Right ventricle myocardium superior (tissue), 1 donor: ENCODE measurements around the gene NMT2. TPM values are rescaled to one million over a fixed set of nuclear protein-coding genes. Genes with fewer than 3 reads are reported as not detected.
"Not testable (repeated sequence)": the region's sequence is repeated elsewhere in the genome, so short reads cannot be mapped to it uniquely, and the experiment has no call there.

Experiments used
- ATAC-seq: fragments of 200-7000 bp; cut with Tn5 transposase; one replicate; pipeline ENCODE4 v1.9.1; 2020; ENCODE audit warnings: mild to moderate bottlenecking; ENCODE audit not compliant: poor library complexity
- DNase-seq: peaks from one replicate; pipeline ENCODE4 v3.0.0-alpha.2; 2020
- intact Hi-C: fragments of 100-400 bp; cut with DNase I; formaldehyde crosslinking; loops from one replicate; pipeline ENCODE4 v1.11.2; 2022
- long read RNA-seq: library from polyadenylated mRNA; unstranded; transcript quantifications from one replicate; pipeline ENCODE4 v2.0.0, GENCODE V29; 2021
- total RNA-seq: library from RNA; stranded (reverse); fragmentation: NEBNext Ultra II Directional; extraction: Animal tissue kit (Norgen Biotek cat#: 25700); gene quantifications from one replicate; pipeline ENCODE4 v1.2.1, GENCODE V29; 2021
- donor health status: DM: no; HTN: yes; CAD: no; lungs with severe emphysema.

NMT2 gene
- total RNA-seq = 14.6 TPM
- long read RNA-seq, transcript NMT2-202 (12 exons, 2,907 nt) = major isoform, 12 of 23 reads
- long read RNA-seq, partial matches to known transcripts = 1 of 23 reads
- long read RNA-seq, other reads (novel, unspliced or antisense) = 7 of 23 reads

DNA sequence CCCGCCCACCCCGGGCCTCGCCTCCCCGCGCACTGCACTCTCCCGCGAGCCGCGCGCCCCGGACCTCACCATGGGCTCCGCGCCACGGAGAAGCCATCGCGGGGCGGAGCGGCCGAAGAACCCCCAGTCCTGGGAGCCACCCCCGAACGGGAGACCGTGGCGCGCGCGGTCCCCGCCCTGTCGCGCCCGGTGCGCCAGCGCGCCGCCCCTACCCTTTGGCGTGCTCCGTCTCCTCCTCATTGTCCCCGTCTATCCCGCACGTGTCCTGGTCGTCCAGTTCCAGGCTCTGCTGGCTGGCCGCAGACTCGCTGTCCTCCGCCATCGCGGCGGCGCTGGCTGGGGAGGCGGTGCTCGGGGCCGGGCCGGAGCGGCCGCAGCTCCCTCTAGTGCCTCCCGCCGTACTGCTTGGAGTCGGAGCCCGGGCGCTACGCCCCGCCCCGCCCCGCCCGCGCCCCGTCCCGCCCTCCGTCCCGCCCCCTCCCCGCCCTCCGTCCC lies at the start of gene NMT2:
TSS of gene NMT2 (minus strand) at position 403 of the 495 bp plus-strand sequence. CDS start at position 322, 81 bp downstream.
- DNase-seq (peak; percentile 92), ATAC-seq (peak; percentile 90)
- intact Hi-C loops = no loop called here

DNA sequence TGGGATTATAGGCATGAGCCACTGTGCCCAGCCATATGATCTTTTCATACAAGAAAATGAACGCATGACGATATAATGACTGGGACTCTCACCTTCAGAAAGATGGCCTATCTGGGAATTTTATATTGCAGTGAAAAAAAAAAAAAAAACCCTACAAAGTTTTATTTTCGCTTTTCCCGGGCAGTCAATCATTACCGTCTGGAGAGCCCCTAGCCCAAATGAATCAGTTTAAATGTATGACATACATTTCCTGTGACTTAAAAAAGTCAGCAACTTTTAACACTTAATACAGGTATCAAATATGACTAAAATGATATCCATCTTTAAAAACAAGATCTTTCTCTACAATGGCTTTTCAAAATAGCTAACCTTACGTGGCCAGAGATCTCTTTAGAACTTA lies 48.2 kb upstream of the NMT2 start:
- no peak for DNase-seq
- intact Hi-C loops = no loop called here
- ATAC-seq = no peak

DNA sequence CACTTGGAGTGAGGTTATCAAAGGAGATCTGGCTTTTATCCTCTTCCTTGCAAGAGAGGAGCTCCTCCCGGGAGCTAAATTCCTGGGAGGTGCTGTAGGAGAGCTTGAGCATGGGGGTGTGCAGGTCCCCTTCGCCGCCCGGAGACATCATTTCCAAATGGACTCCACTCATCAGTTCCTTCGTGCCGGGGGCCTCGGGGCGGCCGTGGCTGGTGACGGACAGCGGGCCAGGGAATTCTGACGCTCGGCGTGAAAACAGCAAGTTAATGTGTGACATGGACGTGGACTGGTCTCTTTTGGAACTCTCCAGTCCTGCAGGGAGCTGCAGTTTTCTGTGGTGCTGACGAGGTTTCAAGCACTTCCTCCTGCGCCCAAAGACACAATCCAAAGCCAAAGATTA lies 45.7 kb upstream of the NMT2 start:
- no peak for DNase-seq
- no peak for ATAC-seq
- intact Hi-C loops = loop anchor here (5.0 kb wide), 1 partner anchor 158 kb away; the partner anchor contains the start of gene FAM171A1

DNA sequence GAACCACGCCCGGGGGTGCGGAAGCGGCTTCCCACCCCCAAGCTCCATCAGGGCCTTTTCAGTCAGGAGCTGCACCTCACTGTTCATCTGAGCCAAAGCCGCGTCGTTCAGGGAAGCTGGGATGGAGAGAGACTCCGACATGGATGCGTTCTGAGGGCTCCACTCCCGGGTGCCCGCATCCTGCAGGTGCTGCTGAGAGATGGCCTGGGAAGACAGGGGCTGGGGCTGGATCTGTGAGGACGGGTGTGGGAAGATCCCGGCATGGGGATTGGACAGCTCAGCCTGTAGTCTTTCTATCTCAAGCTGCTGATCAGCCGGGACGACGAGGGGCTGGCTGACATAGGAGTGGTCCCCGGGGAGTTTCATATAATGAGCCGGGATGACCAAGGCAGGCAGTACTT lies 45.0 kb upstream of the NMT2 start:
- DNase-seq = no peak
- intact Hi-C loops = loop anchor here (5.0 kb wide), 1 partner anchor 159 kb away; the partner anchor contains the start of gene FAM171A1
- no peak for ATAC-seq

DNA sequence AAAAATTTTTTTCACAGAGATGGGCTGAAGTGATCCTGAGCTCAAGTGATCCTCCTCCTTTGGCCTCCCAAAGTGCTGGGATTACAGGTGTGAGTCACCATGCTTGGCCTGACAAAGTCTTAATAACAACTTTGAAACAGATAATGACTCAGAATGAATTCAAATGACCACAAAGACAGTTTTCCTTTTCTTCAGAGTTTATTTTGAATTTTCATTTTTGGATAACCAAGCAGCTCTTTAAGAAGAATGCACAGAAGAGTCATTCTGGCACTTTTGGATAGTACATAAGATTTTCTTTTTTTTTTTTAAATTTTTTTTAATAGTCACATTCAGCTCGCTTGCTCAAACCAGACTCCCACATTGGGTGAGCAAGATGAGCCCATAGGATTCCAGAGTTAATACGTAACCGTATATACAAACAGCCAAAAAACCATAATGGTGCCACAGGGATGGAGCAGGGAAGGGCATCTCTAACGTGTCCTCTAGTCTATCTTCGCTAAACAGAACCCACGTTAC lies 43.0 kb upstream of the NMT2 start:
- no peak for DNase-seq
- intact Hi-C loops = loop anchor here (5.0 kb wide), 1 partner anchor 161 kb away; the partner anchor contains the start of gene FAM171A1
- ATAC-seq = no peak

DNA sequence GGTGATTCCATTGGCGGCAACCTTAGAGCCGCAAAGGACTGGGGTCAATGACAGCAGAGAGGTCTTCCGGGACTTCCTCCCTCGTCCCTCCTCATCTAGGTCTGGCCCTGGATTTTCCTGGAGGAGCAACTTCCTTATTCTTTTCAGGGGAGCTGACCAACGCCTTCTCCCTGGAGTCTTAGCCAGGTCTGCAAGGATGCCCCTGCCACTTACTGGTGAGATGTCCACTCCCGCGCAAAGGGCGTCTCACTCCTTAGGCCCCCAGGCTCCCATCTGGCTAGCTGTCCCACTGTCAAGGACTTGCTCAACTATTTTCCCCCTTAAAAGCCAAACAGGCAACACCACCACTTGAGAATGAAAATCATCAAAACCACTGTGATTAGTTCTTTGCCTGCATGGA lies 42.0 kb upstream of the NMT2 start:
- intact Hi-C loops = loop anchor here (5.0 kb wide), 1 partner anchor 162 kb away; the partner anchor contains the start of gene FAM171A1
- ATAC-seq (no peak), DNase-seq (no peak)

DNA sequence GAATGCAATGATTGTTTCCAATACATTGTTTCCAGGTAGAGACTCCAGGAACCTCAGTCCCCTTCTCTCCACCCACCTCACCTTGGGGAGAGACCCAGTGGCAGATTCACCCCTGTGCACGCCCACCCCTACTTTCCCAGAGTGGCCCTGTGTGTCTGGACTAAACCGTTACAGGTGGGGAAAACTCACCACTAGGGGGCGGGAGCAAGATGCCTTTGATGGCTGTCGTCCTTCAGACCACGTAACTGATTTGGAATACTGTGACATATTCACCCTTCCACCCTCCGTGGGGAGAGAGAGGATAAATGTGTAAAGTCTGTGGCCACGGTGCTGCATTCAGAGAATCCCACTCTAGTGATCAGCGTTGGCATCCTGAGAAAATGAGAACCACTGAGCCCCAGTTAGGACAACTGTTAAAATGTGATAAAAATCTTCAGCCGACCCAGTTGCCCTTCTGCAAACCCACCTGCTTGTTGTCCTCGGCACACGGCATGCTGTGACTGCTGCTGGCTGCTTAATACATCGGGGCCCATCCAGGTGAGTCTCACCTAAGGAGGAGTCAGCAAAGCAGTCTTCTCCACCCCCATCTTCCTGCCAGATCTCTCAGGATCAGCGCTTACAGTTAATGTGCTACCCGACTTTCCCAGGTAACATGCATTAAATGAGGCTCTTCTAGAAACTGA lies 41.5 kb upstream of the NMT2 start:
- DNase-seq = peak; percentile 79
- intact Hi-C loops = loop anchor here (5.0 kb wide), 1 partner anchor 162 kb away; the partner anchor contains the start of gene FAM171A1
- peak; percentile 95 for ATAC-seq

DNA sequence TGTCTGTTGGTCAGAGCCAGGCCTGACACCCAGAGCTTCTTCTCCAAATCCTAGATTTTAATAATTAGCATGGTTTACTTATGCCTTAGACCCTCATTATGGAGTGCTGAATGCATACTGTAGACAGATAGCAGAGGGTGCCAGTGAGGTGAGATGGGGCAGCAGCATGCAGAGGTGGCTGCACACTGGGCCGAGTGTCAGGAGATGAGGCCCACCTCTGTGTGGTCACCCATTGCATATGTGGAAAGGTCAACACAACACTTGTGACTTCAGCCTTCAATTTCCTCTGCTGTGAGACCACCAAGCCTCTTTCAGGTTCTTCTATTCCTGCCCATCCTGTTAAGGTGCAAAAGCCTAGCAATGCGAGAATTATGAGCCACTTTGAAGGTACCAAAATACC lies 39.7 kb upstream of the NMT2 start:
- intact Hi-C loops = no loop called here
- no peak for ATAC-seq
- no peak for DNase-seq

DNA sequence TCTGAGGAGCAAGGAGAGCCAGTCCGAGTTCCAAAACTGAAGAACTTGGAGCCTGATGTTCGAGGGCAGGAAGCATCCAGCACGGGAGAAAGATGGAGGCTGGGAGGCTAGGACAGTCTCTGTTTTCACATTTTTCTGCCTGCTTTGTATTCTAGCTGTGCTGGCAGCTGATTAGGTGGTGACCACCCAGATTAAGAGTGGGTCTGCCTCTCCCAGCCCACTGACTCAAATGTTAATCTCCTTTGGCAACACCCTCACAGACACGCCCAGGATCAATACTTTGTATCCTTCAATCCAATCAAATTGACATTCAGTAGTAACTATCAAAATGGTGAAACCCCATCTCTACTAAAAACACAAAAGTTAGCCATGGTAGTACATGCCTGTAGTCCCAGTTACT lies 38.9 kb upstream of the NMT2 start:
- ATAC-seq, DNase-seq, intact Hi-C loops: not testable (repeated sequence)

DNA sequence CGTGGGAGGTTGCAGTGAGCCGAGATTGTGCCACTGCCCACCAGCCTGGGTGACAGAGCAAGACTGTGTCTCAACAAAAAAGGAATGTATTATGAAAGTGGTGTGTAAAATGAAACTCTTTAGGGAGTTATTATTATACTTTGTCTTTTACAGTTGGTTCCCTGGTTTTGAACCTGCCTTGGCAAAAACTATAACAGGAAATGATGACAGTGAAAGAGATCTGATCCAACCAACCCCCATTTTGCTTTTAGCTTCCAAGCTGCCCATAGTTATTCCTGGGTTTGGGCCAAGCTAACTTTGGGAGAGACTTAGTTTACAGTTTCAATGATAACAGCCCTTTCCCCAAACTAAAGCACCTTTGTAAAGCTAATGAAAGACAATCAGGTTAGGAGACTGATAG lies 34.1 kb upstream of the NMT2 start:
- intact Hi-C loops = no loop called here
- DNase-seq (no peak), ATAC-seq (no peak)

DNA sequence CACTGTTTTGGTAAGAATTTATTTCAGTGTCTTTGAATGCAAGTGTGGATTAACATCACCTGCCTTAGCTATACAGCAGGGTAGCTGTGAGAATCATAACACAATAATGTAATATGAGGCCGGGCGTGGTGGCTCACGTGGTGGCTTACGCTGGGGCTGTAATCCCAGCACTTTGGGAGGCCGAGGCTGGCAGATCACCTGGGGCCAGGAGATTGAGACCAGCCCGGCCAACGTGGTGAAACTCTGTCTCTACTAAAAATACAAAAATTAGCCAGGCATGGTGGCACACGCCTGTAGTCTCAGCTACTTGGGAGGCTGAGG lies 33.8 kb upstream of the NMT2 start:
- intact Hi-C loops, ATAC-seq, DNase-seq: not testable (repeated sequence)

DNA sequence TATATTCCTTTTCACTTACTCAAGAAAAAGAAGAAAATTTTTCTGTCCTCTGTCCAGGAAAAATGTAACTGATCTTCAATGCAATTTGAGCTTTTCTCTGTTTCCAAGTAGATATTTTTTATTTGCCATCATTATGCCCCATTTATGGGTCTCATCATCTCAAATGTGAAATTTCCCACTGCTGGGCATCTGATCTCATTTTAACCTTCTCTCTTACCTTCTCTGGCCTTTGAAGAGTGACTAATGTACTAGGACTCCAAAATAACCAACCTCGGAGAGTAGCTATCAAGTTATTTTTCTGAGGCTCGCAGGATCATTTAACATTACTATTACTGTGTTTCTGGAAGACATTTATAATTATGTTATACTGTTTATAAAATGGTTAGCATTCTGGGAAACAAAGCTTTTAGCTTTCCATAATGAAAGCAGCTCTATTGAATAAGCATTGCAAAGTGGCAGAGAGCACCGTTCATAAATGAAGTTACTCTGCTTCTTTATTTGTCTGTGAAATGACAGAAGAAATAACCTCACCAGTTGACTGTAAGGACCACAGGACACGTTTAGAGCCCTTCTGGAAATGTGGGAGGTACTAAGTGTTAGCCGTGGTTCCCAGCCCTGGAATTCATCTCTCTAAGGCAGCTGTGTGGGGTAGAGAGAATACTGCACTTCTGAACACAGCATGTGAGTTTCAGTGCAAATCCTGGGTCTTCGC lies 33.3 kb upstream of the NMT2 start:
- no peak for ATAC-seq
- DNase-seq = no peak
- intact Hi-C loops = no loop called here

DNA sequence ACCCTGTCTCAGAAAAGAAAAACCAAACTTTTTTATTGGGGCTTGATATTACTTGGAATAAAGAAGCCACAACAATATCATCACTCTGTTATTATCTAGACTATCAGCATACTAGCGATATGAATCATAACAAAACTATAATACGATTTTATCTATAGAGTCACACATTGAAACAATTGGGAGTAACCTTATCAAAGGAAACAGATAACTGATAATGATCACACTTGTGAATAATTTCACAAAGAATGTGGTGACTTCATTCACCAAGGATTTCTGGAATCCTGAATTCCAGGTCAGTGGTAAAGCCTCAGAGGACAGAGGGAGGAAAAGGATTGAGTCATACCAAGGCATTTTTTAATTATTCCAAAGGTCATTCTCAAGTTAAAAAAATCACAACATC lies 32.1 kb upstream of the NMT2 start:
- ATAC-seq = peak; percentile 48
- intact Hi-C loops = no loop called here
- no peak for DNase-seq

DNA sequence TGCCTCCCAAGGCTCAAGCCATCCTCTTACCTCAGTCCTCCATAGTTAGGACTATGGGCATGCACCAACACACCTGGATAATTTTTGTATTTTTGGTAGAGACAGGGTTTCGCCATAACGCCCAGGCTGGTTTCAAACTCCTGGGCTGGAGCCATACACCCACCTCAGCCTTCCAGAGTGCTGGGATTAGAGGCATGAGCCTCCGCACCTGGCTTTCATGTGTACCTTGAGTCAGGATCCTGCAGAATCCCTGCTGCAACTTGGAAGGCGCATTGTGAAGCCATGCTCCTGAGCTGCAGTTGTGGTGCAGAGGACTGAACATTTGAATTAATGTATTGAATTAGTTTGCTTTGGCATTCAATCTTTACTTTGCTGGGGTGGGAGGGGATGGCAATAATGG lies 29.4 kb upstream of the NMT2 start:
- no peak for DNase-seq
- intact Hi-C loops = no loop called here
- no peak for ATAC-seq

DNA sequence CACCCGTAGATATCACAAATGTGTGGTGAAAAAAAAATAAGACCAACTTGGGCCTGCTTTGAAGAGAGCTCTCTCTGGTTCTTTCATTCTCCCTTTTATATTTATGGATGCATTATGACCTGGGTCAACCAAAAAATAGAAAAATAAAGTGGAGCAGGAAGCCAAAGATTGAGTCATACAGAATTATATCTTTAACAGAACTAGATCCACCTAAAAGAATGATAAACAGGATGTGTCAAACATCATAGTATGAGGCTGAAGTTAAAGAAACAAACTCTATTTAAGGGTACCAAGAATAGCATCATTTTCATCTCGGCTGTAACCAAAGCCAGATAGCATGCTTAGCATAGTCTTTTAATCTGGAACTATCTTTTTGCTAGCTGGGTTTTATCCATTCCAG lies 28.8 kb upstream of the NMT2 start:
- intact Hi-C loops = no loop called here
- ATAC-seq = no peak
- DNase-seq = no peak

DNA sequence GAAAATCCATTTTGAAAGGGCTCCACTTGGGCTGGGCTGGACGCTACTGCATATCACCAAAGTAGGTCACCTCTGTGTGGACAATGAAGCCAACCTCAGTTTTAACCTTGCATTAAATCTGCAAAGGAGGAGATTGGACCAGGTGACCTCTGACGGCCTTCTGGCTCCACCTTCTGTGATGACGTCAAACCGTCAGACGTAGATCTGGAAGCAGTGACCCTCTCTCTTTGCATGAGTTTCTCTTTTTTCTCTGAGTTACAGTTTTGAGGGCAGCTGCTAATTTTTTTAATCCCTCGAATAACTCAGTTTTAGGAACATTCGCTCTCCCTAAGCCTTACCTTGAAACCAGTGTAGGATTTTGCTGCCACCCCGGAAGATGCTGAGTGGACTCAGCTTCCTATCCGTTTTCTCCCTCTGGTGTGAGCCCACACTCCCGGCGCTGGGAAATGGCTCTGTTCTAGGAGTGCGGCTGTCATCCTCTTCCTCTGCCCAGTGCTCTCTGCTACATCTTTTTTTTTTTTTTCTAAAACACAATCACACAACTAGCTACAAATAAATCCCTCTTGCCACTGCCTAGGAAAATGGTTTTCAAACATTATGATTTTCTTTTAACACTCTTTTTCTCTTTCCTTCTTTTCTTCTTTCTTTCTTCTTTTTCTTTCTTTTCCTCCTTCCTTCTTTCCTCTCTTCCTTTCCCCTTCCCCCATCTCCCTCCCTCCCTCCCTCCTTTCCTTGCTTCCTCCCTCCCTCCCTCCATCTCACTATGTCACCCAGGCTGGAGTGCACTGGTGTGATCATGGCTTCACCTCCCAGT lies 27.7 kb upstream of the NMT2 start:
- intact Hi-C loops = no loop called here
- DNase-seq (peak; percentile 56), ATAC-seq (peak; percentile 53)

DNA sequence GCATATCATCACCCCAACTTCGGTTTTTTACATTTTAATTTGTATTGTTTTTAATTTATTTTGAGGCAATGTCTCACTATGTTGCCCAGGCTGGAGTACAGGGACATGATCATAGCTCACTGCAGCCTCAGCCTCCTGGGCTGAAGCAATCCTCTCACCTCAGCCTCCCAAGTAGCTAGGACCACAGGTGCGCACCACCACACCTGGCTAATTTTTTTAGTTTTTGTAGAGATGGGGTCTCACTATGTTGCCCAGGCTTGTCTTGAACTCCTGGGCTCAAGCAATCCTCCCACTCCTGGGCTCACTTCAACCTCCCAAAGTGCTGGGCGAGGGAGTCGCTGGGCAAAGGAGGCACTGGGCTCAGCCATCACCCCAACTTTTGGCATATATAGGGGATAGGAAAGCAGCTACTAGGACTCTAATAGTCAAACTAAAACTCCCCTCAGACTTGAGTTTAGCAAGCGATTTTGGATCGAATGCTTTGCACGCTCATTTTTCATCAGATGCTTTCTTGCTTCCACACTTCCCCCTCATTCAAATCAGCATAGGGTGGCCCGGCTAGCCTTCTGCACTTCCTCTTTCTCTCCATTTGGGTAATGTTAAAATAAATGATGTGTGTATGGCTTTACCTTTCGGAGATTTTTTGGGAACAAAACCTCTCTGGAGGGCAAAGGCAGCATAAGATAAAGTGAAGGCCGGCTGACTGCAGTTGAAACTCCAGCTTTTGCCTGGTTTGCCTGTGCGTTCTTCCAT lies 20.8 kb upstream of the NMT2 start:
- ATAC-seq (no peak), DNase-seq (no peak)
- intact Hi-C loops = no loop called here

DNA sequence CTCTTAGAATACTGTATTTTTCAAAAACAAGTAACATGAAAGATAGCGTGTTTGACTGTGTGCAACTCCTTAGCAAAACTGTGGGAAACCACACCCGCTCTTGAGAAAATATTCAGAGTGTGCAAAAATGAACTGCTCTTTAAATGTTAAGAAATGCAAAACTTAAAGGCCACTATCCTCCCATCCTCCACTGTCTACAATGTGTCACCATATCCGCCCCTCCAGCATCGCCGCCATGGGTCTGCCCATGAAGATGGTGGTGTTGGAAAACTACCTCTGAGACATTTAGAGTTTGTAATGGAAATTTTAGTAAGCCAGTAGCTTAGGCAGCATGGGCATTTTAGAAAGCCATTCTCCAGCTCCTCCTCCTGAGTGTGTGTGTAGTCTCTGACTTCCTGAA lies 20.1 kb upstream of the NMT2 start:
- ATAC-seq (no peak), DNase-seq (no peak)
- intact Hi-C loops = no loop called here
